Tongue (tissue), 2 donors: ENCODE results near the gene RFK. TPM values are rescaled to one million over a fixed set of nuclear protein-coding genes. Genes with fewer than 3 reads are reported as not detected.
A peak's percentile ranks its signal among the peaks of the same experiment; 100 is the strongest.
"Not testable (repeated sequence)": the region's sequence is repeated elsewhere in the genome, so short reads cannot be mapped to it uniquely, and the experiment has no call there.

Experiments
- DNase-seq: peaks from one replicate; pipeline ENCODE4 v3.0.0-alpha.2; 2015
- total RNA-seq: library from RNA; depleted of rRNA; stranded (reverse); fragments of >200 nt; gene quantifications from one replicate; pipeline ENCODE4 v1.2.3, GENCODE V29; 2014

Gene RFK
- total RNA-seq, 1 donor from 2014 or later, result 15.8 TPM

DNA sequence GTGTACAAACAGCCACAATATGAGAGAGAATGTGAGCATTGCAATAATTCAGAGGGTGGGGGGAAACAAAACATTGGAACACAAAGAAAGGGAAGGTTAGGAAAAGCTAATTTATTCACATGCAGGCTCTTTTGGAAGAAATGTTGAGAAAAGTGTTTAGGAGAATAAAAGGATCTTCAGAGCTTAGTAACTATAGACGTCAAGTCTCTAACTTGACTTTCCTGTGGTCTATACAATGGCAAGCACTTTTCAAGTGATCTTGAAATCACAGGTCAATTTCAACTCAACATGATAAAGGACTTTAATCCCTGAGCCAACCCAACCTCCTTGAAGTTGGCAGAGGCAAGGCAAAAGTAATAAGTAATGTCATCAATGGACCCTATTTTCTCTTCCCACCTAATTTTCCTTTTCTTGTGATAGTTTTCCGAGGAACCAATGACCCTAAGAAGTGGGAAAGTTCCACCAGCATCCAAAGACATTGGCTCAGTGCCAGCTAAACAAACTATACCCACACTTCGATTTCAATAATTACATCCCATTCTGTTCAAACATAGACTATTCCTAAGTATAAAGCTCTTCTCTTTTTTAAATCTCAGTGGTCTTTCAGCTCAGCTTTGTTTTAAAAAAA is 23.7 kb downstream of the RFK start:
- no peak for DNase-seq

DNA sequence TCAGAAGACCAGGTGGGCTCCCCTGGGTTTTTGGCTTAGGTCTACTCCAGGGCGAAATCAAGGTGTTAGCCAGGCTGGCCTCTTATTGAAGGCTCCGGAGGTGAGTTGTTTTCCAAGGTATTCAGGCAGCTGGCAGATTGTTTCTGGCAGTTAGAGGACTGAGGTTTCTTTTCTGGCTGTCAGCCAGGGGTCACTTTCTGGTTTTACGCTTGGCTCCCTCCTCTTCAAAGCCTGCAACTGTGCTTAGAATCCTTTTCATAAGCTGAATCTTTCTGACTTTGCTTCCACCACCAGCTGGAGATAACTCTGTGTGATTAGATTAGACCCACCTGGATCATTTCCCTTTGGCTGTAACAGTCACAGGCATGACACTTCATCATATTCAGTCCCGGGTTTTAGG is 24.6 kb downstream of the RFK start:
- DNase-seq, result peak; percentile 55

DNA sequence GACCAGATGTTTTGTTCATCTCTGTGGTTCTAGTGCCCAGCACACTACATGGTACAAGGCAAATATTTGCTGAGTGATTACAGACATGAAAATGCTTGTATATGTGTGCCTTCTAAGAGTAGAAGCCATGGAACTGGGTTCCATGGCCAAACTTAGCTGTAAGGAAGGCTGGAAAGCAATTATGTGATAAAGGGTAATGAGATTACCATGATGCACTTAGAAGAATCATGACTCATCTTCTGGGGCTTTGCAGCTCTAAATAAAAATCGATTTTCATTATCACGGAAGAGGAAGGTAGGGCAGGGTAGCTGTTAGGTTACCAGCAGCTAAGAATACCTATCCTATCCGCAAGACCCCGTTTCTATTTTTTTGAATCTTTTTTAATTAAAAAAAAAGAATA is 28.0 kb downstream of the RFK start:
- no peak for DNase-seq

DNA sequence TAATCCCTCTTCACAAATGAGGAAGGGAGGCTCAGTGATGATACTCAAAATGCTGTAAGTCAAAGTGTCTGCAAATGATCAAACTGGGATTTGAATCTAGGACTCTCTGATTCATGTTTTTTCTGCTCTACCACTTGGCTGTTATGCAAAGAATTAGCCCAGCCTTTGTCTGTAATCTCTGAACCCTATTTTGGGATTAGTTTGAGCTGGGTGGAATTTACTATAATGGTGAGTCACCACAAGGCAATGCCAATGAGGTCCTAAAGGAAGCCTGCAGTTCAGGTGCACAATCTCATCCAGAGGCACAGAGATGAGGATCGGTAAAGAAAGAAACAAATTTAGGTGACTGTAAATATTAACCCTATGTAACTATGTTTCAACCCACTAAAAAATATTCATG is 29.2 kb downstream of the RFK start:
- no peak for DNase-seq

DNA sequence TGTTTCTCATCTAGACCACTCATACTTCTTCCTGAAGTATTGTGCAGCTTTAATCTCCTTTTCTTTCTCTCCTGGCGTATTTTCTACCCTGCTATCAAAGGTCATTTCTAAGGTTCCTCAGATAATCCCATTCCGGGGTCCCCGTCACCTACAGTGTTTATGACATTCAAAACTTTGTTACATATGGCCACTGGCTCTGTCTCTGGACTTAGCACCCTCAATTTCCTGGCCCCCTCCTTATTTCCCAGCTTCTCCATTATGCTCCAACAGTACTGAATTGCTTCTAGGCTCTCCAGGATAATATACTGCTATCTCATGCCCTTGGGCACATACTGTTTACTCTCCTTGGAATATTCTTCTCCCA is 31.2 kb downstream of the RFK start:
- no peak for DNase-seq

DNA sequence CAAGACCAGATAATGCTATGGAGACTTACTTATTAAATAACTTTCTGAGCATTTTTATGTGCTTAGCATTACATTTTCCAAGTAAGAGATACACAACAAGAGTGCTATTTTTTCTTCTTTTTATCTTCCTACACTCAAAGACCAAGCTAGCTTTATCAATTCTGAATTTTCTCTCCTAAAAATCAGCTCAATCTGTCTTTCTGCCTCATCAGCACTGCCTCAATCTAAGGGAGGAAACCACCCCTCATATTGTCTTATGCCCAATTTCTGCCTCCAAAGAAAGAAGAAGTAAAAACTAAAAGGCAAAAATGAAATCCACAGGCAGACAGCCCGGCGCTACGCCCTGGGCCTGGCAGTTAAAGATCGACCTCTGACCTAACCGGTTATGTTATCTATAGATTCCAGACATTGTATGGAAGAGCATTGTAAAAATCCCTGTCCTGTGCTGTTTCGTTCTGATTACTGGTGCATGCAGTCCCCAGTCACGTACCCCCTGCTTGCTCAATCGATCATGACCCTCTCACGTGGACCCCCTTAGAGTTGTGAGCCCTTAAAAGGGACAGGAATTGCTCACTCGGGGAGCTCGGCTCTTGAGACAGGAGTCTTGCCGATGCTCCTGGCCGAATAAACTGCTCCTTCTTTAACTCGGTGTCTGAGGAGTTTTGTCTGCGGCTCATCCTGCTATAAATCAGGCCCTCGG is 31.7 kb downstream of the RFK start:
- DNase-seq, result not testable (repeated sequence)

DNA sequence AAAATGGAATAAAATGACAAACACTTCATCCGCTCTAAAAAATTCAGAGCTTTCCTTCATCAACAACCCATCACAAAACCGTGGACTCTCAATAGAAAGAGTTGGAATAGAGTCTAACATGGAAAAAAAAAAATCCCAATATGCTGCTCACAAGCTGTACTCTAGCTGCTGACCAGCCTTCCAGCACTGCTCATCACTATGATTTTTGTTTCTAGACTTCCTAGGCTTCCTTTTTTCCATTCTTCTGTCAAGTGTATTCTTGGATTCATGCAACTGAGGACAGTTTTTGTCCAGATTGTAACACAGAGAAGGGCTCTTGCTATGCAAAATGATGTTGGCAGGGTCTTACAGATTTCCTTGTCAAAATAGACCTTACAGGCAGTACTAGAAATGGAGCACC is 34.5 kb downstream of the RFK start:
- no peak for DNase-seq

DNA sequence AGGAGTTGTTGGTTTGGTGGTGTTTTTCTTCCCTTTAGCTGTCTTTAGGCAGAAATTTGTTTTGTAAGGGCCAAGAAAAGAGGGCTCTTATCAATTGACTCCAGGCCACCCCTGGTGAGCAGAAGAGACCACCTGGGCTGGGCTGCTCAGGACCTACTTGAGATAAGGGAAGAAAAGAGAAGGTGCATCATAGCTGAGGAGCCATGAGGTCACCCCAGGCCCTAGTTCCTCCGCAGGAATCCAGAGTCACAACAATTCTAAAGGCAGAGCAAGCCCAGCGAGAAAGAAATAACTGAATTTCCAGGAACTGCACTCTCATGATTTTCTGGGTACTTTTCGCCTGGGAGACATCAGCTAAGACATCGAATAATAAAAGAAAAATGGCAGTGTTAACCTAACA is 34.9 kb downstream of the RFK start:
- no peak for DNase-seq

DNA sequence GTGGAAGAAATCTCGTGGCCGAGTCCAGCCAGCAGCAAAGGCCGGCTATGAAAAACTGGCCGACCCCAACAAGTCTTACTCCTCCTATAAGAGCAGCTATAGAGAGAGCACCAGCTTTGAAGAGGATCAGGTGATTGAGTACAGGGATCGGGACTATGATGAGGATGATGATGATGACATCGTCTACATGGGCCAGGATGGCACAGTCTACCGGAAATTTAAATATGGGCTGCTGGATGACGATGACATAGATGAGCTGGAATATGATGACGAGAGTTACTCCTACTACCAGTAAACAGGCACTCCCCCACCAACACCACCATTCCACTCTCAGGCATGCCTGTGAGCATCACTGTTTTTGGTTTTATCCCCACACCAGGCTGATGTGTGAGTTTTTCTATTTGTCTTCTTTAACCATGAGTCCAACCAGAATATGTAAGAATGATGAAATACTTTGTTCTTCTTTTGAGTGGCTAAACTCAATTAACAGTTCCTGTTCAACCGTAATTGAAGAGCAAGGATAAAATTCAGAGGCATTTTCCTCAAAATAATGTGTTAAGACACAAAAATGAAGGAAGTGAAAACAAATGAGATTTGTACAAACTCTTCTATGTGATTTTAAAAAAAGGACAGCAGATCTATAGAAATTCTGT is 35.5 kb downstream of the RFK start:
- DNase-seq, result no peak

DNA sequence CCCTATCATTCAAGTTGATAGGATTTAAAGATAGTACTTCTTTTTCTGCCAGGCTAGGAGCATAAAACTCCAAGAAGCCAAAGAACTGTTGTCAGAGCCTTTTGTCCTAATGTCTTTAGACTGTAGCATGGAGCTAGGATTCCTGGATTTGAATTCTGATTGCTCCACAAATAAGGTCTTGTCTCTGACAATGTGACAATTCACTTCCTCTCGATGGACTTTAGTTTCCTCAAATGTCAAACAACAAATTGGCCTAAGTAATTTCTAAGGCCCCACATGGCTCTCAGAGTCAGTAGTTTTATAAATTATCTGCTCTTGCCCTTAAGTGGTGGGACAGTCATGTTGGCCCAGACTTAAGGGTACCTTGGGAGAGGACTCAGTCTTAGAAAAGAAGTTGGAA is 36.7 kb downstream of the RFK start:
- DNase-seq, result no peak

DNA sequence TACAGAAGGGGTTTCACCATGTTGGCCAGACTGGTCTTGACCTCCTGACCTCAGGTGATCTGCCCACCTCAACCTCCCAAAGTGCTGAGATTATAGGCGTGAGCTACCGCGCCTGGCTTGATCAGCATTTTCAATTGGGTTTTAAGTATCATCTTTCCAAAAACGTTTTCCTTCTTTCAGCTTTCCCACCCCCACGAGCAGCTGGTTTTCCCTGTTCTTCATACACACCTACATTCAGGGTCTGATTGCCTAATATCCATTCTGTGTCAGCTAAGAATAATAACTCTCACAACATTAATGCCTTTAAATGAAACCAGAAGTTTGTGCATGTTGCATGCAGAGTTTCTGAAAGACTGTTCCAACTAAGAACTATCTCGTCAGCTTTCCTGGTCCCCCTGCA is 38.3 kb downstream of the RFK start:
- no peak for DNase-seq

DNA sequence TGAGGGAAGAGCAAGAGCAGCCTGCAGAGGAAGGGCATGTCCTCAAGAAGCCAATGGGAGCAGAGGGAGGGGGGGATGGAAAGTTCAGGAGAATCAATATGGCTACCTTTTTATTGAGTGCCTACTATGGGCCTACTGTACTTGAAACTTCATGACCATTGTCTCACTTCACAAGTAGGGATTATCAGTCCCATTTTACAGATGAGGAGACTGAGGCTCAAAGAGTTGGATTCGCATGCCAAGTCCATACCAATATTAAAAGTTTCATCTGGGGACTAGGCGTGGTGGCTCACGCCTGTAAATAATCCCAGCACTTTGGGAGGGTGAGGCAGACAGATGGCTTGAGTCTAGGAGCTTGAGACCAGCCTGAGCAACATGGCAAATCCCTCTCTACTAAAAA is 40.0 kb downstream of the RFK start:
- no peak for DNase-seq

DNA sequence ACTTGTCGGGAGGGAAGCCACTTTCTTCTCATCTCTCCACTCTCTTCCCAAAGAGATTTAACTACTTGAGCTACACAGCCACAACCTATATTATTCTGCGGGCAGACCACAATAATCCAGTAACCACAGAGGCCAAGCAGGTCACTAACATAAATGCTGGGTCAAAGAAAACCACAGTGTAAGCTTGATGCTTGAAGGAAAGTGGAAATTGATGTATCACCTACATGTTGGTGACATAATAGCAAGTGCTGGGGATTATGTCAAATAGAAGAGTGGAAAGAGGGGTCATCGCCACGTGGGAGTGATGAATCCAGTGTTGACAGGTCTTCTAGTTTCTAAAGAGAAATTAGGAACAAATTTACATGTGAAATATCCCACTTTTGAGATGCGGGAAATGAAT is 40.9 kb downstream of the RFK start:
- DNase-seq, result no peak

DNA sequence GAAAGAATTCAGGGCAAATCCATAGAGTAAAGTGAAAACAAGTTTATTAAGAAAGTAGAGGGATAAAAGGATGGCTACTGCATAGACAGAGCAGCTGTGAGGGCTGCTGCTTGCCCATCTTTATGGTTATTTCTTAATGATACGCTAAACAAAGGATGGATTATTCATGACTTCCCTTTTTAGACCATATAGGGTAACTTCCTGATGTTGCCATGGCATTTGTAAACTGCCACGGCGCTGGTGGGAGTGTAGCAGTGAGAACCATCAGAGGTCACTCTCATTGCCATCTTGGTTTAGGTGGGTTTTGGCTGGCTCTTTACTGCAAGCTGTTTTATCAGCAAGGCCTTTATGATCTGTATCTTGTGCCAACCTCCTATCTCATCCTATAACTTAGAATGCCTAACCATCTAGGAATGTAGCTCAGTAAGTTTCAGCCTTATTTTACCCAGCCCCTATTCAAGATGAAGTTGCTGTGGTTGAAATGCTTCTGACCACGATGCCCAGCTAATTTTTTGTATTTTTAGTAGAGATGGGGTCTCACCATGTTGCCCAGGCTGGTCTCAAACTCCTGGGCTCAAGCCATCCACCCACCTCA is 42.1 kb downstream of the RFK start:
- DNase-seq, result no peak

DNA sequence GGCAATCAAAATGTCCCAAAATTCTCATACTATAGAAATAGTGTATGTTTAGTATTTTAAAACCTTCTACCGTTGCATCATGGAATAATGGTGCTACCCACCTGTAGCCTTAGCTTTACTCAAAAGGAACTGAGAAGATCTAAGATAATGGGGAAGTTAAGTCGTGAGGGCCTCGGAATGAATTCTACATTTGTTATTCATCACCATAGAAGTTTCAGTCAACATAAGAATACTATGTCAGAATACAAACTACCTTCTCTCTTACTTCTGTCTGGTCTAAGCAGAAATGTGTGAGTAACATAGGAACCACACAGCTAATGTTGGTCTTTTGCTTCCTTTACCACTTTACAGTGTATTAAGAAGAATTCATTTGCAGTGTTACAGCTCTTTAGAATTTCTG is 43.2 kb downstream of the RFK start:
- DNase-seq, result no peak

DNA sequence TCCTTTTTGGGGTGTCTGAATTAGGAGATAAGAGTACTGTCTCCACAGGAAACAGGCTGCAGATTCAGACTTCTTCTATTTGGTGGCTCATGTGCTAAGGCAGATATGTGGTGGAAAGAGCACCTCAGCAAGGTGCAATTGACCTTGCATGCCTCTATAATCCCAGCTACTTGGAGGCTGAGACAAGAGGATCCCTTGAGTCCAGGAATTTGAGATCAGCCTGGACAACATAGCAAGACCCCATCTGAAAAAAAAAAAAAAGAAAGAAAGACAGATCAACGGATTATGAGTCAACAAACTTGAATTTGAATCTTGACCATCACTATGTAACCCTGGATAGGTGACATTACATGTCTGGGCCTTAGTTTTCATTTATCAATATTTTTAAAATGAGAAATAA is 44.4 kb downstream of the RFK start:
- no peak for DNase-seq

DNA sequence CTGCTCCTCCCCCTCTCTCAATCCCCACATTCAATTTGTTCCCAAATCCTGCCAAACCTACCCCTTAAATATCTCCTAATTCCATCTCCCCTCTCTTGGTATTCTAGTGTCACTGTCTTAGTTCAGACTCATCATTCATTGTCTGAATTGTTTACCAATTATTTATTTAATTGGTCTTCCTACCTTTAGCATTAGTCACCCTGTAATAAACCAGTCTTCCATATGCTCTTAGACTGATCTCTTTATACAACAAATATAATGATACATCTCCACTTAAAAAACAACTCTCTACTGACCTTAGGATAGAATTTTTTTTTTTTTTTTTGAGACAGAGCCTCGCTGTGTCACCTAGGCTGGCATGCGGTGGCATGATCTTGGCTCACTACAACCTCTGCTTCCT is 51.4 kb downstream of the RFK start:
- no peak for DNase-seq

DNA sequence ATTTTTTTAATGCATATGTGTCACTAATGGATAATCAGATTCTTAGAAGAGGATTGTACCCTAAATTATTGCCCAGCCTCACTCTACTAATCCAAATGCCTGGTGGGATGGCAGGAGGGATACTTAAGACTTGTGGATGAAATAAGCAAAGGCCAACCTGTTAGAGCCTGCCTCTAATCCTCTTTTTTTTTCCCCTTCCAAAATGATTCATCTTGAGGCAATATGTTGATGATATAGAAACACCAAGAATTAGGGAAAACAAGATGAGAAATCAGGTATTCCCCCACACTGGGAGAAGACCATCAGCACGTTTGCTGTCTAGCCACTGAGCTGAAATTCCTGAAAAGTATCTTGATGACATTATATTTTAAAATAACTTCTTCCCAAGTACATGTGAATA is 52.0 kb downstream of the RFK start:
- no peak for DNase-seq

DNA sequence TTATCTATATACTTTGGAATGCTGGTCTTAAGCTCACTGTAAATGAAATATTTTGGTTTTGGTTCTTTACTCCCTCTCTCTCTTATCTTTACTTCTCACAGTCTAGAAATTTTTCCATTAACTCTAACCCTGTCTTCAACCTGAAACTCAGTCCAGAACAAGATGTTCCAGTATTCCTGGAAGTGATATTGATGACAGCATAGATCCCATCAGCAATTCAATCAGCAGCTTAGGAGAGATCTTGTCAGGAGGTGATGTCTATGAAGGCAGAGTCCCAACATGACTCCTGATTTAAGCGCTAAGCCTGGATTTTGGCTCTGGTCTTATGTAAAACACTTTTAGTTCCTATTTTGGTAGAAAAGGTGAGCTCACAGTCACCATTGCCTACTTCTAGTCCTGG is 52.6 kb downstream of the RFK start:
- no peak for DNase-seq

DNA sequence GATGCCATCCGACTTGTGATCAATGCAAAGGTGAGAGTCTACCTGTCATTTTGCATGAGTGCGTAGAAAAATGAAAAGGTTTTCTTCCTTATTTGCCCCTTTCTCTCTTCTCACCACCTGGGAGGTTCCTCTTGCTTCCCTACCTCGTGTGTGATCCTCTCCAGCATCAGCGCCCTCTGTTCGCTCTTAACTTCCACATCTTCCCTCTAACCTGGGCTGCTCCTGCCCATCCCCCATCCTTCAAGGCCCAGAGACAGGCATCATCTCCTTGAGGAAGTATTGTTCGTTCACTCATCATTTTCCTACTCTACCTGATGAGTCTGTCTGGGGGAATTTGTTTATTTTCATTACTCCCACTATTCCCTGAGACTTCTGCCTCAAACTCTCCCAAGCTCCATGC is 55.8 kb downstream of the RFK start:
- DNase-seq, result no peak

DNA sequence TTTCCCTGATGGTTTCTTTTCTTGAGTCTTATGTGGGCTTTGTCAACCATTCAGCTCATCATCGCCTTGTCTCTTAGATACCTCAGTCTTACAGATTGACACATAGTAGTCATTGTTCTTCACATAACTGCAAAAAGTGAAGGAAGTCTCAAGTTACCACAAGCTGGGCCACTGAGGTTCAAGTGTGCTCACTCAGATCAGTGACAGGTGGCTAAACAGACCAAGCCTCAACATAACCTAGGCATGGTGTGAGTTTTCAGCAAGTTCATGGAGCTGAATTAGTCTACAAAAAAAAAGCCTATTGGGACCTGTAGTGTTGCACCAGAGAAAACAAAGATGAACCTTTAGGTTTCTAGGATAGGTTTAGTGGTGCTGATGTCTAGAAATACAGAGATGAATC is 58.2 kb downstream of the RFK start:
- no peak for DNase-seq
